GM19043 (cell line): ENCODE results near the gene WWOX.

Experiments used
- ATAC-seq: cut with Tn5 transposase; IDR thresholded peaks from one replicate; pipeline ENCODE4 v1.9.1; 2021; ENCODE audit warnings: low read depth; ENCODE audit not compliant: unreplicated experiment

WWOX gene

DNA sequence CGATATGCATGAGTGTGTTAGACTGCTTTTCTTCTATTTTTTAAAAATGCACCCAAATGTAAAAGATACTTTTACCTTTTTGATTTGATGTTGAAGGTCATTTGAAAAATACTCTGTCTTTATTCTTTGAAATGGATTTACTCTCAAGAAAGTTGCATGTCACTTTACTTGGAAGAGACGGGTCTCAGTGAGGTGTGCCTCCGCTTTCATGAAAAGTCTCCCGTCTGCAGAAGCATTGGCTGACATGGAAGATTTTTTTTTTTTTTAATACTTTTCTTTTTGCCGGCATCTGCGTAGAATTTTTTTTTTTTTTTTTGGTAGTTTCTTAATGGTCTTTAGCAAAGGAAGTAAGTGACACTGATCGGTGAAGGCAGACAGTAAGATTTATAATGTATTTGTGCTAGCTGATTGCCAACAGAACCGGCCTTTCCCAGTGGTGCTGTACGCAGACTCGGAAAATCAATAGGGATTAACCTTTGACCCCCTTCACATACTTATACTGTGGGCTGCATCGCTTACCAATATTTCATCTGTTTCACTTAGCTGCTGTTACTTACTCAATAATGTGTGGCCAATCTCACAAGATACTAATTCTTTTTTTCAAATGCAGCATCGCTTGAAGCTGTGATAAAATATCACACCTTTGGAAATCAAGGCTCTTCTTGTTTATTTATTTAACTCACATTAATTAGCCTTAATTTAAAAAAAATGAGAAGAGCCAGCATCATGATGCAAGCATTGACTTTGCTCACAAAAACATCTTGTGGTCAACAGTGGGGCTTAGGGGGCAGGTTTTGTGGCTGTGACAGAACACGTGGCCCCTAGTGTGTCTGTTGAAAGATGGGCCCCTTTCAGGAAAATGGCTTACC is 383.9 kb downstream of the WWOX start:
- no peak for ATAC-seq

DNA sequence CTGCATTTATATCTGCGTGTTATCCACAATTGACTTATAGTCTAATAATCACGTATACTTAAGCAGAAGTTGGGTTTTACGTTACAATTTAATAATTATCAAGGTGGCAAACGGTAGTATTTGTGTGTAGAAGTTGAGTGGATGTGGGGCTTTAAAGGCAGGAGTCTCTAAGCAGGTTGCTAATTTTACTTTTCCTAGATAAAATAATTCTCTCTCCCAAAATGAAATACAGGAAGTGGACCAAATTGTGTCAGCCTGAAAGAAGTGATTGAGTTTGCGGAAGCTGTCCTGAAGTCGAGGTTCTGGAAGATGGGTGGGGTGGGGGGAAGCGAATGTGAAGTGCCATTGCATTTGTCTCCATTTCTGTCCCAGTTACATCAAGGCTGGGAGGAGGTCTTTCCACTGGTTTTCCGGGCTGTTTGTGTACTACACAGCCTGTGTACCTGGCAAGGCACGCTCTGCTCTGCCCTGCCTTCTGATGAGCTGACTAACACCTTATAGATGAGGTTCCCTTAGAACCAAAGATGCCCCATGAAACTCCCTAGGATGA is 385.1 kb downstream of the WWOX start:
- ATAC-seq = no peak

DNA sequence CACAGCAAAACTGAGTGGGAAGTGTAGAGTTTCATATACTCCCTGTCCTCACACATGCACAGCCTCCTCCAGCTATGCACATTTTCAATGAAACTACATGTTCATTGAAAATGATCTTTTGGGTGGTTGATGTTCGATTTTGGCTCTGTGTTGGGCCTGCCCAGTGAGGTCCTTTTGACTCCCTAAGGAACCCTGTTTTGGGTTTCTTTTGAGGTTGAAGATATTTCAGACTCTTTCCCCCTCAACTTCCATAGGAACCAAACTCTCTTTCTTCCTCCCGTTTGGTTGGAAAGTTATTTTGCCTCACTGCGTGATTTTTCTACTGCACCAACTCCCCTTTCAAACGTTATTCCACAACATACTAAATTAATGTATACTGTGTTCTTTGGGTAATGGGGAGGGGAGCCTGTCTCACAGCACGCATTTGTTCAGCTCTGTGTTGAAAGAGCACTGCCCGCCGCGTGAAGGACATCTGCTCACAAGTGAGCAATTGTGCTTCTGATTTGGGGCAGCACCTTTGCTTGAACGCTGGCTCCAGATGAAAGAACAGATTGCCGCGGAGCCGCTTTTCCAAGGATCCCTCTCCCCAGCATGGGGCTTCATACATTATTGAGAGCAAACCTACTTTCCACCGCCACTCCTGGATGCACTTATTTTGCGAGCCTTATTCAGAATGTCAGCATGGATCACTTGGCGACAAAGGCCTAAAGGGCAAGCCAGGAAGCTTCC is 385.9 kb downstream of the WWOX start:
- no peak for ATAC-seq

DNA sequence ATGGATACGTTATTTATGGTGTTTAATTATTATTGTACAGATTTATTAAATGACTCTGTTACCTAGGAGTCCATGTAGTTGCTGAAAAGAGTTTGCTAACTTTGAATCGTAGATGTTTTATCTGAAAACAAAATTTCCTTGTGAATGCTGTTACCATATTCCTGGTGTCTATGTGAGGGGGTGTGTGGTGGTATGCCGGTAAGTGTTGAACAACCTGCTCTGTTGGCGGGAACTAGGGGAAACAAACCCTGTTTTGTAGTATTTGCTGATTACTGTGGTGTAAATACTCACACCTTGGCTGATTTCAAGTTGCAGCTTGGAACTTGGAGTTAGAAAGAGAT is 386.4 kb downstream of the WWOX start:
- no peak for ATAC-seq

DNA sequence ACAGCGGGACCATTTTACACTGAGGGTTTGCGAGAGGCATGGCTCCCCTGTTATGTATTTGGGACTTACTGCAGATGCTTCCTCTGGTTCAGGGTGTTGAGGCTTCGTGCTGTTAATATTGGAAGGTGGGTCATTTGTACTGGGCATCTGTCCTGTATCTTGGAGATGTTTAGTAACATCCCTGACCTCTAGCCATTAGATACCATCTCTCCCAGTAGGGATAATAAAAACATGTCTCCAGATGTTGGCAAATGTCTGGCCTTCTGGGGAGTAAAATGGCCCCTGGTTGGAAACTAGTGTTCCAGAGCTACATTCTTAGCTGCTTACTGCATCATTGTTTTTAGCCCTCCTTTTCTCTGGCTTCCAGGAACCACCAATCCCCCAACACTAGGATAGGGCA is 388.0 kb downstream of the WWOX start:
- ATAC-seq = no peak

DNA sequence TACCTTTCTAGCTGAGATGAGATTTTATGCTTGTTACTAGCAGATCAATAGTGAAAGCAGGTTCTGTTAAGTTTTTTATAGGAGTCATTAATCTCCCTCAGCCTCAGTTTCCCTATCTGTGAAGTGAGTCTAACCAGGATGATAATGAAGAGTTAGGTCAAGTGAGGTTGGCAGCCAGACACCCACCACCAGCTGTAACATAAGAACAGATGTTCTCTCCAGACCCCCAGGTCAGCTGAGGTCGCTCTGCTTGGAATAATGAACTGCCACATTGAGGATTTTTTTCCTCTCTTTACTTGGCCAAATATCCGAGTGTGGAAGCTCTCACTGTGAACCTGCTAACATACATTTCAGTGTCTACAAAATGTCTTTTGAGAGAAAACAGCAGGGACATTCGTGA is 389.6 kb downstream of the WWOX start:
- ATAC-seq = no peak

DNA sequence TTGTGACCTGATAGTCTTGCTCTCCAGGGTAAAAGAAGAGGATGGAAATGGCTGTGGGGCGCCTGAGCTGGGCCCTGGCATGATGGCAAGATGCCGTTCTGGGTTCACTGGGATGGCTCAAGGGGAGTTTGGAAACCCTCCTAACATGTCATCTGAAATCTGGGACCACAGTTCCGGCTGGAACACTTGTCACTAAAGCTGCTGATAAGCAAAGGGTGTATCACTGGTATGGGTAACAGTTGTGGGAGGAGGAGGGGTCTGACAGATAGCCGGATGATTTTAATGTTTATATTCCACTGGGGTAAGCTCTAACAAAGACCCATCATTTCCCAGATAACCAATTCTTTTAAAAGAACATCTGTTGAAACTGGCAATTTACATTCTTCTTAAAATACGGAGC is 390.2 kb downstream of the WWOX start:
- no peak for ATAC-seq

DNA sequence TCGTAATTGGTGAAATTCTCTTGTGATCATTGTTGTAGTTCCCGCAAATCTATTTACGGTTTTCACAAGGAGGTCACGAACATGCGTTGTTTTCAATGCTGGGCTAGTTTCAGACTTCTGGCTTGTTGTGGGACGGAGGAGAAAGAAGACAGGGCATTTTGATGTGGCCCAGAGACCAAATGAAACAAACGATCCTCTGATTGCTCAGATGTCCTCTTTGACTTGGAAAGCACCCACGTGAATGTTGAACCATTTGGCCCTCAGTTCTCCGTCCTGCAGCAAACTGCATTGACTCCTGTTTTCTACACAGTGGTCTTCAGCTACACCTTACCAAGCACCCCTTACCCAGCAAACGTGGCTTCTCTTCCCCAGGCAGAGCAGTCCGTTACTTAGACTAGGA is 391.0 kb downstream of the WWOX start:
- no peak for ATAC-seq

DNA sequence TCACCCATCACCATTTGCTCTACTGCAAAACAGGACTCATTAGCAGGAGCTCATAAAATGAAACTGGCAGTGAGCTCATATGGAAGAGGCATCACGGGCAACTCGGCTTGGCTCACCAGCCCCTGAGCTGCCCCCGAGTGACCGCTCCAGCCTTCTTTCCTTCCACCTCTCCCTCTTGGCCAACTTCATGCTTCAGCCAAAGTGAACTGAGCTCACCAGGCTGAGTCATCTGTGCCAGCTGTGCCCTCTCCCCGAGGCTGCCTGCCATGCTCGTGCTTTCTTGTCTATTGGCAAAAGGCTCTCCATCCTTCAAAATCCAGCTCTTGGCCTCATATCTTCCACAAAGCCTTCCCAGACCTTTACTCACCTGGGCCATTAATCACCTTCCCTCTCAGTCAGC is 391.4 kb downstream of the WWOX start:
- ATAC-seq = no peak

DNA sequence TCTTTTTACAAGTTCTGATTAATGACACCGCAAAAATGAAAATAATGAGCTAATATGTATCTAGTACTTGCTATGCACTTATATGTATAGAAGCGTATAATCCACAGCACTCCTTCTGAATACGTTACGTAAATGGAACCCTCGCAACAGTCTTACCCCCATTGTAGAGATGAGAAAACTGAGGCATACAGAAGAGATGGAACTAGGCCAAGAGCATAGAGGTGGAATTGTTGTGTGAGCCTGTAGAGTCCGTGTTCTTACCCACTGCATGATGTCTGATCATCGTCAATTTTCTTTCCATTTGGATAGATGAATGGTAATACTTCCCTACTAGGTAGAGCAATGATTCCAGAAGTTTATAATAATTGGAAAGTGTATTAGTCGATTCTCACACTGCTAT is 394.1 kb downstream of the WWOX start:
- no peak for ATAC-seq

DNA sequence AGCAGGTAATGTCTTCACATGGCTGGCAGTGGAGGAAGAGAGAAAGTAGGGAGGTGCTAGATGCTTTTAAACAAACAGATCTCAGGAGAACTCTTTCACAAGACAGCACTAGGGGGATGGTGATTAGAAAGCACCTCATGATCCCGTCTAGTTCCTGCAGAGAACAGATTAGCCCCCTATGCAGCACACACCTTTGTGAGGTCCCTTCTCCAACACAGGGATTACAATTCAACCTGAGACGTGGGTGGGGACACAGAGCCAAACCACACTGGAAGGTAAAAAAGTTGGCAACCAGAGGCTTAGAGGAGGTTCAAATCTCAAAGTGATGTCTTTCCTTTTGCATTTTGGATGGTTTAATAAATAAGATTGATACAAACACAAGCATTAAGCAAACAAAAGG is 394.7 kb downstream of the WWOX start:
- no peak for ATAC-seq

DNA sequence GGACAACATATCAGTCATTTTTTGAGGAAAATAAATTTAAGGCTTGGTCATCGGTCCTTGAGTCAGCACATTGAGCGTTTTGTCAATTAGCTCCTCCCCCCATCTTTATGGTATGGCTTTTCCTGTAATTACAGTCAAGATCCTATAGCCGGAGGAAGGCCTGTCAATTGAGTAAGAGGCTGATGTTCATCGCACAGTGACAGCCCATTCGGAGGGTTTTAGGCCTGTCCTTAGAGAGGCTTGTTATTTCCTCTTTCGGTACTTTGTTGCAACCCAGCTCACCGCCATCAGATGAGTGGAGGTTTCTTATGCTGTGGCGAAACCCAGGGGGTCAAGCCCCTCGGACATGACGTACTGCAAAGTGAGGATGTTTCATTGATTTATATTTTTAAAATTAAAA is 395.2 kb downstream of the WWOX start:
- ATAC-seq = no peak

DNA sequence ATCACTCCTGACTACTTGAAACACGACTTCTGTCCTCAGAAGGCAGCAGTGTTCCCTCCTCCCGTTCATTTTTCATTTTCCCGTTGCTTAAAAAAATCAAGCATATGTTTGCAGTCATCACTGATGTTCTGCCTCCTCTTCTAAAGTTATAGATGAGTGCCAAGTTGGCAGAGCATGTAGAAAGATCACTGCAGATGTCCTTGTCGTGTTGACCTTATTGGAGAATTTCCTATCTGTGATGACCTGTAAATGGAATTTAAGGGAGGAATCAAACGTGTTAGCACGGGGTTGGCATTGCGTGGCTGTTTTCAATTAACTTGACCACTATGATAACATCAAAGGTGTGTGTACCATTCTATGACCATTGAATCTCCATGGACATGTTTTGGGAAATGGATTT is 396.7 kb downstream of the WWOX start:
- ATAC-seq = no peak

DNA sequence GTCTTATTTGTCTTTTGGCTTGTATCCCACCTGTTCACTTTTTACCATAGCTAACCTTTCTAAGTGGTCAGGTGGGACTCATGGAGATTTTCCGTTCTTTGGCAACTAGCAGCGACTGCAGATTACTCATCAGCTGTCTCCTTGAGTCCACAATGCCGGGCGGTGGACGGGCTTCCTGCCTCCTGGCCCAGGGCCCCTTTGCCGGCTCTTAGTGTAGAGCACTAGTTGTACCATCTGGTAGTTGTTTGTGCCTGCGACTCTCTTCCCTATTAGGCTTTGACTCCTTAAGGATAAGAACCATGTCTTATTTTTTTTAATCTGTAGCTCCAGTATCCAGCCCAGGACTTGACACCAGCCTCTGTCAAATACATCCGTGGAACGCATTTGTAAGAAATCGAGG is 399.9 kb downstream of the WWOX start:
- ATAC-seq = no peak

DNA sequence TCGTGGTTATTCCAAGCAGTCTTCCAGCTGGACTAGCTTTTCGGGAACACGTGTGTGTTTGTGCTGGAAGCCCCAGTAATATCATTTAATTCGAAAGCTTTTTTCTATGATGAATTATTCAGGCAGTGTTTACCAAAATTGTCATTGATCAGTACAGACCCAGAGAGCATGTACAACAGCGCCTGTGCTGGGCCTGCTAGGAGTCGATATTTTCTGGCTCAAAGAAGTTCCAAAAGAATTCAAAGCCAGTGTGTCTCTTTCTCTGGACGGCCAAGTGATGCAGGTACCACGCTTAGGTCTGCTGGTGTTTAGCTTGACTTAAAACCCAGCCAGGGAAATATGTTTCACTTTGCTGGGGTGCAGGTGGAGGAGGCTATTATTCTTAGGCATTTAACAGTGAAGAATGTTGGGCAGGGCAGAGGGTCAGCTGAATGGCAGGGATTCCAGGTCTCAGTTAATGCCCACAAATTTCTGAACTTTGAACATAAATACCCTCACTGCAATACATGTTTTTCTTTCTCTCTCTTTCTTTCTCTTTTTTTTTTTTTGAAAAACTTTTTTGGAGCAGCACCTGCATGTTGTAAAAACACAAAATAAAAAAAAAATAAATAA is 401.3 kb downstream of the WWOX start:
- ATAC-seq = no peak

DNA sequence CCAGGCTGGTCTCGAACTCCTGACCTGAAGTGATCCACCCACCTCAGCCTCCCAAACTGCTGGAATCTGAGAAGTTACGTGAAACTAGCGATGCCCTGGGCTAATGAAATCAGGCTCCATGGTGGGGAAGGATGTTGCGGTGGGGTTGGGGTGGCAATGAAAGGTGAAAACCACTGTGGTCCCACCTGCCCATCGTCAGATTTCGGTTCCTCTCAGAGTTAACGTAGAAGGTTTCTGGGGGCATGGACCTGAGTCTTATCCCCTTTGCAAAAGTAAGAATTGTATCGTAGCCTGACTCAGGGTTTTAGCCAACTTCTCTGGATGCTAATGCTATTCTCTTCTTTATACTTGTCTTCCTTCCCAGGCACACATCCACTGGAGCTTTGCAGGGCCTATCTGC is 402.3 kb downstream of the WWOX start:
- no peak for ATAC-seq

DNA sequence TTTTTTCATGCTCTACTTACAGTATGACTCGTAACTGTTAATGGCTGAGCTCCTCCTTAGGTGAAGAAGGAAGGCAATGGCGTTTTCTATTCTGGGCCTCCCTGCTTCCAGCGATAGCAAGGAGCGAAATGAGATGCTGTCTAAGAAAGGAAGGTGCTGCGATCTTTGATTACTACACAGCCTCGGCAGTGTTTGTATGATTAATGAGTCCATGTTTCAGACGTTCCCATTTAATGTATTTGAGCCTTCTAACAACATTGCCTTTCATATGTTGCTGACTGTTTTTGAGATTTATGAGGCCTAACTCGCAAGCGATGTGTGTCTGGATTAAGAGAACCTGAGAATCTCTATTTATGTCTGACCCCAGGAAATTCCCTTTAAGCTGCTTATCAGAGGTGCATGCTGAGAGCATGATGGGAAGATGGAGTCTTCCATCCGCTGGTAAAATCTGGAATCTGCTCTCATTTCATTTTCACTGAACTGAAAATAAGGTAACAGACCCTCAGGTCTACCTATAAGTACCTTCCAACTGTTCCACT is 403.4 kb downstream of the WWOX start:
- no peak for ATAC-seq

DNA sequence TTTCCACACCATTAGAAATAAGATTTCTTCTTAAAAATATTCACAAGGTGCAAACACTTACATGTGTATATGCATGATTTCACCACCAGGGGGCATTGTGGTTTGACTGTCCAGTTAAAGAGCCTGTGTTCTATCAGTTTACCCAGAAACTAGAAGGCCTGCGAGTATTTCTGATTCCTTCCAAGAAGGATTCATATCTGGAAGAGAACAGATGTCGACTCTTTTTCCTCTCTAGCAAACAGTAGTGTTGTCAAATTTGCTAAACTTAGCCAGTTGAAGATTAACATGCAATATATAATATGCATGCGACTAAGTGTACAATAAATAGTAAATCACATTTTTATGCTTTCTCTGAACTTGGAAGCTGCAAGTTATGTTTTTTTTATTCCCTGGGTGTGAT is 404.1 kb downstream of the WWOX start:
- no peak for ATAC-seq

DNA sequence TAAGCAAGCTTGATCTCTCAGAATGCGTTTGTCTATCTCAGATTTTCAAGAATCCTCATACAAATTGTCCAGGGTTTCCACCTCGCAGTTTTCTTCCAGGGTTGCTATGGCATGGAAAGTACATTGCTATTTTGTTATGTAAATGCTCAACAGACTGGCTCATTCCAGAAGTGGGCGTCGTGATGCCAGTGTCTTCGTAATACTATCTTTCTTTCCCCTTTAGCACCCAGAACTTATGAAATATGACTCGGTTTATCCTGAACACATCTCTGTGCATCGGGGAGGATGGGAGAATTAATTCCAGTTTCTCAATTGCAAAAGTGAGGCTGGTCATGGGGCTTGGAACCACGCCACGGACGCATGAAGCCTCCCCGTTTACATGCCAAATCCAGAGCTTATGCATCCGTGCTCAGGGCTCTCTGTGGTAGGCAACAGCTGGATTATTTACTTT is 405.0 kb downstream of the WWOX start:
- ATAC-seq = no peak

DNA sequence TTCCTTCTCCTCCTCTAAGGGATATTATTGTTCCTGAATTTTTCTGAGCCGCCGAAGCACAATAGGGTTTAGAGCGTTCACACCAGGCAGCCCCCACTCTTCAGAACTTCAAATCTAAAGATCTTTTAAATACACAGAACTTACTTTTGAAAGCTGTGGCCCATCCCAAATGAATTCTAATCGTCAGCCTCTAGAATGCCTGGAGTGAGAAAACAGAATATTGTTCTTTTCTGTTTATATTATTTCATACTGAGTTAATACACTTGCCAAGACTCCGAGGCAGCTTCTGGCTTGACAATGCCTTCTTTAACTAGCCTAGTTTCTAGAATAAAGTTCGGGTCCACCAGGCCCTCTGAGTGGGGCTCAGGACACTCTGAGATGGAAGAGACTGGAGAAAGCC is 405.6 kb downstream of the WWOX start:
- no peak for ATAC-seq
